Ovary (tissue), 9 donors: ENCODE results near the gene C2CD4C. TPM values are rescaled to one million over a fixed set of nuclear protein-coding genes. Genes with fewer than 3 reads are reported as not detected.

Experiments
- DNase-seq, 5 donors: peaks; one replicate each; pipeline ENCODE4 v3.0.0-alpha.2; 2019 to 2020
- H3K27ac ChIP-seq, 2 donors: fragments of 200-600 bp; one replicate each; pipeline versions ENCODE4 v1.5.1 to v1.8.0; 2019 to 2022
- H3K27me3 ChIP-seq: fragments of 200-600 bp; one replicate; pipeline ENCODE4 v1.8.0; 2022
- H3K36me3 ChIP-seq: fragments of 200-600 bp; sonication (generic); one replicate; pipeline ENCODE4 v1.5.1; 2019
- H3K4me1 ChIP-seq: one replicate; pipeline ENCODE4 v1.8.1; 2013; ENCODE audit warnings: mild to moderate bottlenecking, moderate library complexity; ENCODE audit not compliant: insufficient read depth
- H3K4me3 ChIP-seq: fragments of 200-600 bp; sonication (generic); one replicate; pipeline ENCODE4 v1.5.1; 2017
- H3K9me3 ChIP-seq, 2 donors: fragments of 200-600 bp in 1 of 2; sonication (generic) in 1 of 2; one replicate each; pipeline versions ENCODE4 v1.5.1 to v1.8.1; 2013 to 2019; ENCODE audit warnings: mild to moderate bottlenecking in 1 of 2, moderate library complexity in 1 of 2
- CTCF ChIP-seq, 3 donors: fragments of 450-650 bp in 2 of 3; fragments of 200-600 bp in 1 of 3; IDR thresholded peaks; one replicate each; pipeline versions ENCODE4 v1.5.1 to v1.8.0; 2016 to 2022; ENCODE audit warnings: antibody characterized with exemption in 3 of 3, mild to moderate bottlenecking in 1 of 3
- EP300 ChIP-seq: sonication (generic); formaldehyde crosslinking; IDR thresholded peaks from one replicate; pipeline ENCODE4 v1.6.1; 2017; ENCODE audit warnings: antibody characterized with exemption
- POLR2A ChIP-seq: fragments of 450-650 bp; IDR thresholded peaks from one replicate; pipeline ENCODE4 v1.6.1; 2017; ENCODE audit warnings: antibody characterized with exemption, mild to moderate bottlenecking, moderate library complexity
- WGBS, 3 donors: extraction: QIAGEN DNeasy Blood & Tissue Kit in 1 of 3; methylation state at CpG; one replicate each; pipeline versions ENCODE4 v1.1.5 to v1.1.7; 2013 to 2017; 5-methylcytosine and 5-hydroxymethylcytosine counted together
- intact Hi-C, 4 donors: fragments of 100-400 bp; cut with DNase I; formaldehyde crosslinking; loops; one replicate each; pipeline versions ENCODE4 v1.11.0 to v1.15.1; 2022 to 2023
- polyA plus RNA-seq, 2 donors: library from polyadenylated mRNA; stranded (reverse); fragments of 200-250 nt in 1 of 2; fragments of 350-450 nt in 1 of 2; fragmentation: Illumina TruSeq in 1 of 2; extraction: RNeasy Lipid Tissue Mini Kit (QIAGEN cat#74804) in 1 of 2; gene quantifications; one replicate each; pipeline ENCODE4 v1.2.3, GENCODE V29; 2013 to 2014
- total RNA-seq, 7 donors: library from RNA; depleted of rRNA in 2 of 7; stranded (reverse); fragments of >200 nt in 2 of 7; fragmentation: NEBNext Ultra II Directional in 3 of 7; extraction: Animal tissue kit (Norgen Biotek cat#: 25700) in 3 of 7; gene quantifications; one replicate each; pipeline versions ENCODE4 v1.1.0 to v1.2.4, GENCODE V29; 2016 to 2023
- donor health status: DM: no; HTN: no; CAD: no; lungs with moderate emphysema.
- donor health status: DM: no; HTN: no; CAD: no.
- donor health status: Bipolar disorder and iron deficiency.
- donor health status: DM: yes; HTN: yes; CAD: no.
- donor health status: DM: no; HTN: no; CAD: no.
- donor health status: DM: yes; HTN: yes; CAD: no.

C2CD4C gene
- total and polyA plus RNA-seq, 9 donors: 0.12 to 2.3 (median 0.42) TPM; not detected in 3

- Histone ChIP-seq H3K36me3 (no peaks in the 10 kb centered on the region), H3K27ac (no peak overlapping the region), H3K27me3 (no peaks in the 10 kb centered on the region), H3K4me3 (no peak overlapping the region), H3K9me3 (no peaks in the 10 kb centered on the region), H3K4me1 (no peaks in the 10 kb centered on the region)
- intact Hi-C loops: no loop called here
- WGBS, 3 donors: 31 to 39% (median 37%) methylated on average over 17 of the region's 17 CpGs
- TF ChIP-seq EP300 (no peak), POLR2A (no peak), CTCF (IDR thresholded peaks at IDR 0.05) (no peak)
- no peak for DNase-seq
Measured at GRCh38 chr19:392375-392970, 16.5 kb downstream of the C2CD4C start.

- no peaks in the 10 kb centered on the region for H3K4me1 ChIP-seq
- H3K9me3 ChIP-seq: no peaks in the 10 kb centered on the region
- 83 to 88% (median 87%) methylated on average over 30 of the region's 30 CpGs for WGBS, 3 donors
- TF ChIP-seq EP300 (no peak), CTCF (IDR thresholded peaks at IDR 0.05) (no peak), POLR2A (no peak)
- intact Hi-C loops: no loop called here
- DNase-seq: no peak
- no peaks in the 10 kb centered on the region for H3K36me3 ChIP-seq
- H3K27me3 ChIP-seq: no peaks in the 10 kb centered on the region
- H3K27ac ChIP-seq: no peak overlapping the region
- no peak overlapping the region for H3K4me3 ChIP-seq
Measured at GRCh38 chr19:391726-392374, 17.1 kb downstream of the C2CD4C start.

GRCh38 chr19:391207-391557 lies 17.8 kb downstream of the C2CD4C start:
- DNase-seq: no peak
- H3K36me3 ChIP-seq: no peaks in the 10 kb centered on the region
- TF ChIP-seq POLR2A (no peak), CTCF (IDR thresholded peaks at IDR 0.05) (no peak), EP300 (no peak)
- H3K4me3 ChIP-seq: no peak overlapping the region
- no peak overlapping the region for H3K27ac ChIP-seq
- H3K4me1 ChIP-seq: no peaks in the 10 kb centered on the region
- no peaks in the 10 kb centered on the region for H3K27me3 ChIP-seq
- intact Hi-C loops: no loop called here
- no peaks in the 10 kb centered on the region for H3K9me3 ChIP-seq
- 82 to 92% (median 83%) methylated on average over 2 of the region's 2 CpGs for WGBS, 3 donors

- DNase-seq: no peak
- no peaks in the 10 kb centered on the region for H3K9me3 ChIP-seq
- intact Hi-C loops: no loop called here
- WGBS, 3 donors: 77 to 80% (median 78%) methylated on average over 28 to 30 of the region's 30 CpGs
- no peaks in the 10 kb centered on the region for H3K36me3 ChIP-seq
- H3K4me3 ChIP-seq: no peak overlapping the region
- TF ChIP-seq EP300 (no peak), CTCF (IDR thresholded peaks at IDR 0.05) (no peak), POLR2A (no peak)
- no peaks in the 10 kb centered on the region for H3K4me1 ChIP-seq
- no peaks in the 10 kb centered on the region for H3K27me3 ChIP-seq
- no peak overlapping the region for H3K27ac ChIP-seq
Measured at GRCh38 chr19:390386-391206, 18.4 kb downstream of the C2CD4C start.
